A549 (cell line): ENCODE data around the gene SAXO1. TPM values are rescaled to one million over a fixed set of nuclear protein-coding genes. Genes with fewer than 3 reads are reported as not detected.

ENCODE experiments used
- ATAC-seq, 2 experiments: fragments of 200-7000 bp in 1 of 2; fragments of >200 bp in 1 of 2; cut with Nextera tagmentation in 1 of 2; cut with Tn5 transposase in 1 of 2; 3 replicates each; pipeline versions ENCODE4 v1.8.0 to v1.9.1; 2018 to 2020; ENCODE audit warnings: mild to moderate bottlenecking in 1 of 2, moderate library complexity in 1 of 2
- CTCF ChIA-PET: fragments of 300-600 bp; sonication (Branson Sonifier 250); formaldehyde crosslinking; extraction: SDS; loops from one replicate; lab custom pipeline; 2021; ENCODE audit warnings: antibody characterized with exemption, inconsistent platforms; lab: Yijun Ruan, JAX
- POLR2A ChIA-PET: fragments of 350-600 bp; formaldehyde crosslinking; extraction: SDS; loops from one replicate; lab custom pipeline; 2021; ENCODE audit warnings: antibody characterized with exemption, inconsistent platforms; lab: Yijun Ruan, JAX
- DNase-seq, 2 experiments: peaks; one replicate each; pipeline versions ENCODE4 v3.0.0 to v3.0.0-alpha.2; 2011 to 2016; ENCODE audit warnings: low read depth in 1 of 2, low spot score in 1 of 2
- FAIRE-seq: peaks from 2 replicates; lab custom pipeline; 2011; peaks lifted over from hg19 to GRCh38; lab: Jason Lieb, UNC
- H3K27ac ChIP-seq, 2 experiments: fragments of >200 bp; sonication (Bioruptor Twin); formaldehyde crosslinking; 3 replicates each; pipeline ENCODE4 v1.5.1; 2016 to 2017
- H3K4me1 ChIP-seq: fragments of >200 bp; sonication (Bioruptor Twin); formaldehyde crosslinking; 3 replicates; pipeline ENCODE4 v1.6.1; 2016
- H3K4me2 ChIP-seq: fragments of >200 bp; sonication (Bioruptor Twin); formaldehyde crosslinking; 3 replicates; pipeline ENCODE4 v1.6.1; 2016
- H3K4me3 ChIP-seq: fragments of >200 bp; sonication (Bioruptor Twin); formaldehyde crosslinking; 3 replicates; pipeline ENCODE4 v1.5.1; 2016
- H3K9me3 ChIP-seq: fragments of >200 bp; sonication (Bioruptor Twin); formaldehyde crosslinking; 3 replicates; pipeline ENCODE4 v1.6.1; 2016
- CBX8 ChIP-seq: fragments of 200-600 bp; sonication (generic); IDR thresholded peaks from 2 replicates; pipeline ENCODE4 v1.6.1; 2016
- CEBPB ChIP-seq, 2 experiments: fragments of >200 bp in 1 of 2; sonication (Bioruptor Twin) in 1 of 2; formaldehyde crosslinking in 1 of 2; IDR thresholded peaks; 2 replicates each; pipeline ENCODE4 v1.6.1; 2012 to 2016
- CHD2 ChIP-seq: fragments of 150-350 bp; IDR thresholded peaks from 2 replicates; pipeline ENCODE4 v1.6.1; 2014; ENCODE audit warnings: low read length; ENCODE audit not compliant: partially characterized antibody
- CHD4 ChIP-seq: fragments of 200-600 bp; sonication (generic); IDR thresholded peaks from 2 replicates; pipeline ENCODE4 v1.6.1; 2016; ENCODE audit warnings: antibody characterized with exemption, mild to moderate bottlenecking, borderline replicate concordance
- E2F6 ChIP-seq: IDR thresholded peaks from 2 replicates; pipeline ENCODE4 v1.6.1; 2012; ENCODE audit warnings: low read depth, borderline replicate concordance
- FOSB ChIP-seq: fragments of 250-450 bp; sonication (Bioruptor Pico); IDR thresholded peaks from 2 replicates; pipeline ENCODE4 v1.5.0; 2020; ENCODE audit warnings: mild to moderate bottlenecking, moderate library complexity
- FOXS1 ChIP-seq: fragments of 250-450 bp; sonication (Bioruptor Pico); IDR thresholded peaks from 2 replicates; pipeline ENCODE4 v1.5.0; 2020; ENCODE audit warnings: mild to moderate bottlenecking, moderate library complexity
- GATA3 ChIP-seq: IDR thresholded peaks from 2 replicates; pipeline ENCODE4 v1.6.1; 2012; ENCODE audit warnings: borderline replicate concordance
- HDAC2 ChIP-seq: fragments of 200-600 bp; sonication (generic); IDR thresholded peaks from 2 replicates; pipeline ENCODE4 v1.6.1; 2016
- HES2 ChIP-seq: fragments of >200 bp; sonication (Bioruptor Twin); formaldehyde crosslinking; IDR thresholded peaks from 2 replicates; pipeline ENCODE4 v1.6.1; 2016
- HEYL ChIP-seq: fragments of 250-450 bp; sonication (Bioruptor Pico); IDR thresholded peaks from 2 replicates; pipeline ENCODE4 v1.8.0; 2021; ENCODE audit warnings: mild to moderate bottlenecking, moderate library complexity
- HOXB13 ChIP-seq: fragments of 250-450 bp; sonication (Bioruptor Pico); IDR thresholded peaks from 2 replicates; pipeline ENCODE4 v1.5.0; 2020; ENCODE audit warnings: low read depth, mild to moderate bottlenecking, moderate library complexity
- HOXB5 ChIP-seq: fragments of 250-450 bp; sonication (Bioruptor Pico); IDR thresholded peaks from 2 replicates; pipeline ENCODE4 v1.5.0; 2020; ENCODE audit warnings: mild to moderate bottlenecking, moderate library complexity
- KDM1A ChIP-seq: fragments of 200-600 bp; sonication (generic); IDR thresholded peaks from 2 replicates; pipeline ENCODE4 v1.6.1; 2016; ENCODE audit warnings: low read depth, mild to moderate bottlenecking
- MAFK ChIP-seq: fragments of 450-650 bp; IDR thresholded peaks from 2 replicates; pipeline ENCODE4 v1.6.1; 2014; ENCODE audit not compliant: partially characterized antibody
- NFE2L2 ChIP-seq: fragments of 150-350 bp; conservative IDR thresholded peaks from 2 replicates; pipeline ENCODE4 v1.6.1; 2014; ENCODE audit warnings: low read length
- NPAS2 ChIP-seq: fragments of 250-450 bp; sonication (Bioruptor Pico); IDR thresholded peaks from 2 replicates; pipeline ENCODE4 v1.8.0; 2022; ENCODE audit warnings: mild to moderate bottlenecking, moderate library complexity, borderline replicate concordance
- PHF8 ChIP-seq: fragments of 200-600 bp; sonication (generic); IDR thresholded peaks from 2 replicates; pipeline ENCODE4 v1.6.1; 2016; ENCODE audit warnings: low read depth, mild to moderate bottlenecking, antibody characterized with exemption, moderate library complexity, borderline replicate concordance
- RAD21 ChIP-seq, 2 experiments: fragments of >200 bp in 1 of 2; sonication (Bioruptor Twin) in 1 of 2; formaldehyde crosslinking in 1 of 2; IDR thresholded peaks in 1 of 2; conservative IDR thresholded peaks in 1 of 2; 2 replicates in 1 of 2; 3 replicates in 1 of 2; pipeline ENCODE4 v1.6.1; 2012 to 2018; ENCODE audit warnings: inconsistent platforms in 1 of 2
- REST ChIP-seq: fragments of 200-600 bp; sonication (generic); IDR thresholded peaks from 2 replicates; pipeline ENCODE4 v1.6.1; 2016; ENCODE audit warnings: antibody characterized with exemption, mild to moderate bottlenecking, moderate library complexity
- RFX5 ChIP-seq: fragments of 450-650 bp; IDR thresholded peaks from 2 replicates; pipeline ENCODE4 v1.7.1; 2014; ENCODE audit warnings: antibody characterized with exemption, mild to moderate bottlenecking, moderate library complexity
- SMC3 ChIP-seq: fragments of >200 bp; sonication (Bioruptor Twin); formaldehyde crosslinking; IDR thresholded peaks from 3 replicates; pipeline ENCODE4 v1.6.1; 2018; ENCODE audit warnings: inconsistent platforms
- ZC3H11A ChIP-seq: fragments of 450-650 bp; IDR thresholded peaks from 2 replicates; pipeline ENCODE4 v1.6.1; 2014; ENCODE audit warnings: antibody characterized with exemption, mild to moderate bottlenecking
- ZNF302 ChIP-seq: fragments of 250-450 bp; sonication (Bioruptor Pico); IDR thresholded peaks from 2 replicates; pipeline ENCODE4 v1.9.0; 2021; ENCODE audit warnings: inconsistent platforms, mild to moderate bottlenecking, moderate library complexity
- WGBS: methylation state at CpG from one replicate; pipeline ENCODE4 v1.1.6; 2017; ENCODE audit errors: missing lambda C conversion rate; 5-methylcytosine and 5-hydroxymethylcytosine counted together
- polyA plus RNA-seq, 4 experiments: library from polyadenylated mRNA; depleted of rRNA in 3 of 4; stranded (reverse); fragments of >200 nt; fragmentation: RNase III in 1 of 4; extraction: RNeasy Plus Mini Kit Qiagen cat#74134 plus additional on column Dnase treatment in 1 of 4; gene quantifications; 2 replicates in 3 of 4; 3 replicates in 1 of 4; pipeline ENCODE4 v1.2.3, GENCODE V29; 2011 to 2017

SAXO1 gene
- polyA plus RNA-seq, 2 of the 4 experiments (the other 2 are of a cell fraction) = not detected

- ATAC-seq = no peak
- no peak for TF ChIP-seq CHD2
- TF ChIP-seq REST = no peak
- TF ChIP-seq ZNF302 = no peak
- TF ChIP-seq E2F6 = no peak
- TF ChIP-seq FOXS1 (CRISPR knock-in tag) = no peak
- no peak for TF ChIP-seq HOXB5 (CRISPR knock-in tag)
- no peak for TF ChIP-seq NPAS2 (CRISPR knock-in tag)
- TF ChIP-seq PHF8 = no peak
- TF ChIP-seq GATA3 = no peak
- no peak for TF ChIP-seq CHD4
- TF ChIP-seq SMC3 = no peak
- TF ChIP-seq HEYL (CRISPR knock-in tag) = no peak
- TF ChIP-seq HDAC2 = no peak
- TF ChIP-seq ZC3H11A = no peak
- TF ChIP-seq HES2 = no peak
- TF ChIP-seq CBX8 = no peak
- TF ChIP-seq CEBPB (IDR thresholded peaks at IDR 0.05) = no peak
- TF ChIP-seq KDM1A = no peak
- DNase-seq = no peak
- H3K4me2 ChIP-seq = no peak overlapping the region
- no peaks in the 10 kb centered on the region for H3K4me1 ChIP-seq
- ChIA-PET POLR2A (interaction anchor here (0.6 kb wide), 1 partner anchor 1605 kb away, joined by 3 read pairs; no protein-coding TSS in a partner anchor), CTCF (interaction anchor here (0.6 kb wide), 1 partner anchor 808 kb away, joined by 4 read pairs; no protein-coding TSS in a partner anchor)
- no peaks in the 10 kb centered on the region for H3K9me3 ChIP-seq
- 15% methylated on average over 4 of the region's 4 CpGs for WGBS
- no peak for FAIRE-seq
- no peak overlapping the region for H3K4me3 ChIP-seq
- H3K27ac ChIP-seq = no peak overlapping the region
Observed at GRCh38 chr9:18920141-18921084, 112.6 kb downstream of the SAXO1 start.

GRCh38 chr9:18911714-18912342, 121.2 kb downstream of the SAXO1 start:
- TF ChIP-seq RFX5 (no peak), CHD2 (no peak), ZC3H11A (no peak), CEBPB (IDR thresholded peaks at IDR 0.05) (no peak), NPAS2 (CRISPR knock-in tag) (no peak), MAFK (no peak), CBX8 (no peak), REST (no peak), FOSB (CRISPR knock-in tag) (no peak), HOXB13 (CRISPR knock-in tag) (no peak), NFE2L2 (no peak), RAD21 (conservative IDR thresholded peaks at IDR 0.05 in 1 of 2, IDR thresholded peaks at IDR 0.05 in 1 of 2) (no peak), HDAC2 (no peak), E2F6 (no peak)
- no peak for DNase-seq
- ChIA-PET CTCF (interaction anchor here (0.5 kb wide), 1 partner anchor 44 kb away, joined by 4 read pairs; no protein-coding TSS in a partner anchor), POLR2A (no interaction called here)
- no peak for FAIRE-seq
- H3K4me3 ChIP-seq = no peak overlapping the region
- H3K27ac ChIP-seq = no peak overlapping the region
- no peaks in the 10 kb centered on the region for H3K9me3 ChIP-seq
- no peak for ATAC-seq
- 59% methylated on average over 9 of the region's 9 CpGs for WGBS
- no peak overlapping the region for H3K4me2 ChIP-seq
- no peaks in the 10 kb centered on the region for H3K4me1 ChIP-seq
